Stimulated activated CD4-positive, alpha-beta T cell treated with anti-CD3 and anti-CD28 coated beads, TNF-alpha, amount 100 ng/mL, for 1 hour (primary cell): ENCODE data around the gene SLC28A3.

ENCODE experiments used
- DNase-seq, 3 donors: peaks; one replicate each; pipeline ENCODE4 v3.0.0-alpha.2; 2020; ENCODE audit warnings: low read depth in 3 of 3, low spot score in 1 of 3

SLC28A3 gene

GRCh38 chr9:84300271-84300670 lies 40.3 kb downstream of the SLC28A3 start:
- no peak for DNase-seq

GRCh38 chr9:84297162-84297821 lies 43.3 kb downstream of the SLC28A3 start:
- no peak for DNase-seq

GRCh38 chr9:84296146-84296843 lies 44.3 kb downstream of the SLC28A3 start:
- DNase-seq: peak in 2 of 3 donors; percentile 0 to 19

GRCh38 chr9:84294241-84294950 lies 46.2 kb downstream of the SLC28A3 start:
- DNase-seq: no peak

- DNase-seq: no peak
These were observed 47.4 kb downstream of the SLC28A3 start for GRCh38 chr9:84293001-84293798.

- no peak for DNase-seq
These were observed 55.2 kb downstream of the SLC28A3 start for GRCh38 chr9:84285381-84285780.

GRCh38 chr9:84283946-84284345 lies 56.6 kb downstream of the SLC28A3 start:
- no peak for DNase-seq

- DNase-seq: no peak
These were observed 62.4 kb downstream of the SLC28A3 start for GRCh38 chr9:84278130-84278529.

- DNase-seq: no peak
These were observed 62.9 kb downstream of the SLC28A3 start for GRCh38 chr9:84277646-84278045.

- DNase-seq: no peak
These were observed 63.8 kb downstream of the SLC28A3 start for GRCh38 chr9:84276741-84277140.

- no peak for DNase-seq
These were observed 68.5 kb downstream of the SLC28A3 start for GRCh38 chr9:84271921-84272556.

- DNase-seq: no peak
These were observed 69.0 kb downstream of the SLC28A3 start for GRCh38 chr9:84271531-84271900.

- no peak for DNase-seq
These were observed 69.6 kb downstream of the SLC28A3 start for GRCh38 chr9:84270847-84271530.

GRCh38 chr9:84266087-84266561 lies 74.4 kb downstream of the SLC28A3 start:
- DNase-seq: no peak

GRCh38 chr9:84264307-84265029 lies 76.1 kb downstream of the SLC28A3 start:
- no peak for DNase-seq

- DNase-seq: peak in 1 of 3 donors; percentile 32
These were observed 79.3 kb downstream of the SLC28A3 start for GRCh38 chr9:84261070-84261746.

GRCh38 chr9:84258371-84258770 lies 82.2 kb downstream of the SLC28A3 start:
- DNase-seq: no peak

GRCh38 chr9:84255696-84256095 lies 84.9 kb downstream of the SLC28A3 start:
- DNase-seq: no peak

GRCh38 chr9:84254972-84255371 lies 85.6 kb downstream of the SLC28A3 start:
- DNase-seq: no peak
